ENCODE results near the gene GOT1. TPM values are rescaled to one million over a fixed set of nuclear protein-coding genes. Genes with fewer than 3 reads are reported as not detected.

The GOT1 gene
- total and polyA plus RNA-seq, 2 experiments from 2014 or later: 36.8 to 37.7 TPM

- H3K36me3 ChIP-seq (ENCODE audit: insufficient read depth): peaks cover 6% of the 10 kb centered on the region; the same call in 1 of the 2 replicates
- peaks cover 60% of the 10 kb centered on the region for H3K36me3 Mint-ChIP-seq (ENCODE audit: low read depth)
Measured at GRCh38 chr10:99399664-99400063, 30.8 kb downstream of the GOT1 start.

More at GRCh38 chr10:99399664-99400063, 30.8 kb downstream of the GOT1 start:
- Mint-ChIP-seq H3K27me3 (ENCODE audit: insufficient read depth, low read depth, poor library complexity) (no peaks in the 10 kb centered on the region), H3K4me1 (peaks cover 18% of the 10 kb centered on the region), H3K4me3 (no peak overlapping the region), H3K27ac (no peak overlapping the region), H3K9me3 (no peaks in the 10 kb centered on the region)
- Histone ChIP-seq H3F3A (replicated peaks; ENCODE audit: low read depth) (no peaks in the 10 kb centered on the region), H4K20me1 (replicated peaks; ENCODE audit: insufficient read depth) (0 out of 2 replicates have a peak, but pooled peaks cover 3% of the 10 kb centered on the region), H3K9me2 (ENCODE audit: insufficient read depth) (no peaks in the 10 kb centered on the region), H3K4me3 (no peak overlapping the region), H3K4me1 (ENCODE audit: insufficient read depth) (peaks cover 18% of the 10 kb centered on the region), H3K27me3 (ENCODE audit: insufficient read depth) (no peaks in the 10 kb centered on the region), H3K4me2 (no peak overlapping the region), H2AFZ (no peak overlapping the region), H3K79me2 (replicated peaks; ENCODE audit: insufficient read depth) (no peaks in the 10 kb centered on the region), H3K27ac (ENCODE audit: low read depth) (no peak overlapping the region)
- ATAC-seq: no peak
- DNase-seq (ENCODE audit: low spot score): no peak
- TF ChIP-seq CREB1 (CRISPR knock-in tag; IDR thresholded peaks at IDR 0.05; ENCODE audit: low read depth) (no peak), ZNF114 (CRISPR knock-in tag; IDR thresholded peaks at IDR 0.05) (no peak), STAT1 (IDR thresholded peaks at IDR 0.05; ENCODE audit: unreplicated experiment) (no peak), CTCF (conservative IDR thresholded peaks at IDR 0.05; ENCODE audit: low read depth in 2 of 2) (no peak), ZNF331 (CRISPR knock-in tag; IDR thresholded peaks at IDR 0.05; ENCODE audit: low read depth) (no peak), NANOG (IDR thresholded peaks at IDR 0.05; ENCODE audit: borderline replicate concordance) (no peak), EZH2 (IDR thresholded peaks at IDR 0.05; ENCODE audit: low read depth, unreplicated experiment) (no peak), ETS1 (IDR thresholded peaks at IDR 0.05) (no peak), EZH2phosphoT487 (IDR thresholded peaks at IDR 0.05; ENCODE audit: unreplicated experiment) (no peak), JUNB (IDR thresholded peaks at IDR 0.05; ENCODE audit: unreplicated experiment) (no peak), POLR2AphosphoS5 (IDR thresholded peaks at IDR 0.05; ENCODE audit: low read depth) (no peak)
- TF ChIP-seq, protein P1, sequence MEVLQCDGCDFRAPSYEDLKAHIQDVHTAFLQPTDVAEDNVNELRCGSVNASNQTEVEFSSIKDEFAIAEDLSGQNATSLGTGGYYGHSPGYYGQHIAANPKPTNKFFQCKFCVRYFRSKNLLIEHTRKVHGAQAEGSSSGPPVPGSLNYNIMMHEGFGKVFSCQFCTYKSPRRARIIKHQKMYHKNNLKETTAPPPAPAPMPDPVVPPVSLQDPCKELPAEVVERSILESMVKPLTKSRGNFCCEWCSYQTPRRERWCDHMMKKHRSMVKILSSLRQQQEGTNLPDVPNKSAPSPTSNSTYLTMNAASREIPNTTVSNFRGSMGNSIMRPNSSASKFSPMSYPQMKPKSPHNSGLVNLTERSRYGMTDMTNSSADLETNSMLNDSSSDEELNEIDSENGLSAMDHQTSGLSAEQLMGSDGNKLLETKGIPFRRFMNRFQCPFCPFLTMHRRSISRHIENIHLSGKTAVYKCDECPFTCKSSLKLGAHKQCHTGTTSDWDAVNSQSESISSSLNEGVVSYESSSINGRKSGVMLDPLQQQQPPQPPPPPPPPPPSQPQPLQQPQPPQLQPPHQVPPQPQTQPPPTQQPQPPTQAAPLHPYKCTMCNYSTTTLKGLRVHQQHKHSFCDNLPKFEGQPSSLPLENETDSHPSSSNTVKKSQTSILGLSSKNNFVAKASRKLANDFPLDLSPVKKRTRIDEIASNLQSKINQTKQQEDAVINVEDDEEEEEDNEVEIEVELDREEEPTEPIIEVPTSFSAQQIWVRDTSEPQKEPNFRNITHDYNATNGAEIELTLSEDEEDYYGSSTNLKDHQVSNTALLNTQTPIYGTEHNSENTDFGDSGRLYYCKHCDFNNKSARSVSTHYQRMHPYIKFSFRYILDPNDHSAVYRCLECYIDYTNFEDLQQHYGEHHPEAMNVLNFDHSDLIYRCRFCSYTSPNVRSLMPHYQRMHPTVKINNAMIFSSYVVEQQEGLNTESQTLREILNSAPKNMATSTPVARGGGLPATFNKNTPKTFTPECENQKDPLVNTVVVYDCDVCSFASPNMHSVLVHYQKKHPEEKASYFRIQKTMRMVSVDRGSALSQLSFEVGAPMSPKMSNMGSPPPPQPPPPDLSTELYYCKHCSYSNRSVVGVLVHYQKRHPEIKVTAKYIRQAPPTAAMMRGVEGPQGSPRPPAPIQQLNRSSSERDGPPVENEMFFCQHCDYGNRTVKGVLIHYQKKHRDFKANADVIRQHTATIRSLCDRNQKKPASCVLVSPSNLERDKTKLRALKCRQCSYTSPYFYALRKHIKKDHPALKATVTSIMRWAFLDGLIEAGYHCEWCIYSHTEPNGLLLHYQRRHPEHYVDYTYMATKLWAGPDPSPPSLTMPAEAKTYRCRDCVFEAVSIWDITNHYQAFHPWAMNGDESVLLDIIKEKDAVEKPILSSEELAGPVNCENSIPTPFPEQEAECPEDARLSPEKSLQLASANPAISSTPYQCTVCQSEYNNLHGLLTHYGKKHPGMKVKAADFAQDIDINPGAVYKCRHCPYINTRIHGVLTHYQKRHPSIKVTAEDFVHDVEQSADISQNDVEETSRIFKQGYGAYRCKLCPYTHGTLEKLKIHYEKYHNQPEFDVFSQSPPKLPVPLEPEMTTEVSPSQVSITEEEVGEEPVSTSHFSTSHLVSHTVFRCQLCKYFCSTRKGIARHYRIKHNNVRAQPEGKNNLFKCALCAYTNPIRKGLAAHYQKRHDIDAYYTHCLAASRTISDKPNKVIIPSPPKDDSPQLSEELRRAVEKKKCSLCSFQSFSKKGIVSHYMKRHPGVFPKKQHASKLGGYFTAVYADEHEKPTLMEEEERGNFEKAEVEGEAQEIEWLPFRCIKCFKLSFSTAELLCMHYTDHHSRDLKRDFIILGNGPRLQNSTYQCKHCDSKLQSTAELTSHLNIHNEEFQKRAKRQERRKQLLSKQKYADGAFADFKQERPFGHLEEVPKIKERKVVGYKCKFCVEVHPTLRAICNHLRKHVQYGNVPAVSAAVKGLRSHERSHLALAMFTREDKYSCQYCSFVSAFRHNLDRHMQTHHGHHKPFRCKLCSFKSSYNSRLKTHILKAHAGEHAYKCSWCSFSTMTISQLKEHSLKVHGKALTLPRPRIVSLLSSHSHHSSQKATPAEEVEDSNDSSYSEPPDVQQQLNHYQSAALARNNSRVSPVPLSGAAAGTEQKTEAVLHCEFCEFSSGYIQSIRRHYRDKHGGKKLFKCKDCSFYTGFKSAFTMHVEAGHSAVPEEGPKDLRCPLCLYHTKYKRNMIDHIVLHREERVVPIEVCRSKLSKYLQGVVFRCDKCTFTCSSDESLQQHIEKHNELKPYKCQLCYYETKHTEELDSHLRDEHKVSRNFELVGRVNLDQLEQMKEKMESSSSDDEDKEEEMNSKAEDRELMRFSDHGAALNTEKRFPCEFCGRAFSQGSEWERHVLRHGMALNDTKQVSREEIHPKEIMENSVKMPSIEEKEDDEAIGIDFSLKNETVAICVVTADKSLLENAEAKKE (CRISPR knock-in tag; IDR thresholded peaks at IDR 0.05): no peak
- TF ChIP-seq, protein P2, sequence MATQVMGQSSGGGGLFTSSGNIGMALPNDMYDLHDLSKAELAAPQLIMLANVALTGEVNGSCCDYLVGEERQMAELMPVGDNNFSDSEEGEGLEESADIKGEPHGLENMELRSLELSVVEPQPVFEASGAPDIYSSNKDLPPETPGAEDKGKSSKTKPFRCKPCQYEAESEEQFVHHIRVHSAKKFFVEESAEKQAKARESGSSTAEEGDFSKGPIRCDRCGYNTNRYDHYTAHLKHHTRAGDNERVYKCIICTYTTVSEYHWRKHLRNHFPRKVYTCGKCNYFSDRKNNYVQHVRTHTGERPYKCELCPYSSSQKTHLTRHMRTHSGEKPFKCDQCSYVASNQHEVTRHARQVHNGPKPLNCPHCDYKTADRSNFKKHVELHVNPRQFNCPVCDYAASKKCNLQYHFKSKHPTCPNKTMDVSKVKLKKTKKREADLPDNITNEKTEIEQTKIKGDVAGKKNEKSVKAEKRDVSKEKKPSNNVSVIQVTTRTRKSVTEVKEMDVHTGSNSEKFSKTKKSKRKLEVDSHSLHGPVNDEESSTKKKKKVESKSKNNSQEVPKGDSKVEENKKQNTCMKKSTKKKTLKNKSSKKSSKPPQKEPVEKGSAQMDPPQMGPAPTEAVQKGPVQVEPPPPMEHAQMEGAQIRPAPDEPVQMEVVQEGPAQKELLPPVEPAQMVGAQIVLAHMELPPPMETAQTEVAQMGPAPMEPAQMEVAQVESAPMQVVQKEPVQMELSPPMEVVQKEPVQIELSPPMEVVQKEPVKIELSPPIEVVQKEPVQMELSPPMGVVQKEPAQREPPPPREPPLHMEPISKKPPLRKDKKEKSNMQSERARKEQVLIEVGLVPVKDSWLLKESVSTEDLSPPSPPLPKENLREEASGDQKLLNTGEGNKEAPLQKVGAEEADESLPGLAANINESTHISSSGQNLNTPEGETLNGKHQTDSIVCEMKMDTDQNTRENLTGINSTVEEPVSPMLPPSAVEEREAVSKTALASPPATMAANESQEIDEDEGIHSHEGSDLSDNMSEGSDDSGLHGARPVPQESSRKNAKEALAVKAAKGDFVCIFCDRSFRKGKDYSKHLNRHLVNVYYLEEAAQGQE (IDR thresholded peaks at IDR 0.05; ENCODE audit: unreplicated experiment): no peak
